ENCODE measurements around the gene OBSCN. TPM values are rescaled to one million over a fixed set of nuclear protein-coding genes. Genes with fewer than 3 reads are reported as not detected.
"Not testable (repeated sequence)": the region's sequence is repeated elsewhere in the genome, so short reads cannot be mapped to it uniquely, and the experiment has no call there.

OBSCN gene
- total RNA-seq, 2 experiments from 2014 or later: 80.8 to 82.2 TPM

DNA sequence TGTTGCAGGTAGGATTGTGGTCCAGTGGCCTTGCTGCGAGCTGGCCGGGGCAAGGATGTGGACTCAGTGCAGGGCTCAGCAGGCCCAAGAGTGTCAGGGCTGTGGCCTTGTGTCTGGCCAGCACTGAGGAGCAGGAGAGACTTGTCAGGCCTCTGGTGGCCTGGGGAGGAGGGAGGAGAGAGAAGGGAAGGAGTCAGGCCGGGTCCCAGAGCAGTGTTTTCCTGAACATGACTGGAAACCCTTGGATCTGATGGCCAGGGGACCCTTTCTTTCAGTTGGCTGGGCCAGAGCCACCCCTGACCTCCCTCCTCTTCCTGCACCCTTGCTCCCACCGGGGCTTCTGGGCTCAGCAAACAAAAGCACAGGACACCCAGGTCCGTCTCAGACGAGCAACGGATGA lies 37.2 kb upstream of the OBSCN start:
- CTCF ChIA-PET: no interaction called here
- H3K4me3 ChIP-seq (ENCODE audit: low read length): no peak overlapping the region
- Mint-ChIP-seq H3K9me3 (no peaks in the 10 kb centered on the region), H3K27ac (peak overlapping the region; percentile 98), H3K36me3 (ENCODE audit: low read depth) (peaks cover 22% of the 10 kb centered on the region), H3K4me1 (ENCODE audit: low read depth) (peaks cover 25% of the 10 kb centered on the region), H3K4me3 (no peak overlapping the region), H3K27me3 (no peaks in the 10 kb centered on the region)
- DNase-seq (no peak), ATAC-seq (ENCODE audit: poor library complexity) (no peak)
- TF ChIP-seq, protein P1, sequence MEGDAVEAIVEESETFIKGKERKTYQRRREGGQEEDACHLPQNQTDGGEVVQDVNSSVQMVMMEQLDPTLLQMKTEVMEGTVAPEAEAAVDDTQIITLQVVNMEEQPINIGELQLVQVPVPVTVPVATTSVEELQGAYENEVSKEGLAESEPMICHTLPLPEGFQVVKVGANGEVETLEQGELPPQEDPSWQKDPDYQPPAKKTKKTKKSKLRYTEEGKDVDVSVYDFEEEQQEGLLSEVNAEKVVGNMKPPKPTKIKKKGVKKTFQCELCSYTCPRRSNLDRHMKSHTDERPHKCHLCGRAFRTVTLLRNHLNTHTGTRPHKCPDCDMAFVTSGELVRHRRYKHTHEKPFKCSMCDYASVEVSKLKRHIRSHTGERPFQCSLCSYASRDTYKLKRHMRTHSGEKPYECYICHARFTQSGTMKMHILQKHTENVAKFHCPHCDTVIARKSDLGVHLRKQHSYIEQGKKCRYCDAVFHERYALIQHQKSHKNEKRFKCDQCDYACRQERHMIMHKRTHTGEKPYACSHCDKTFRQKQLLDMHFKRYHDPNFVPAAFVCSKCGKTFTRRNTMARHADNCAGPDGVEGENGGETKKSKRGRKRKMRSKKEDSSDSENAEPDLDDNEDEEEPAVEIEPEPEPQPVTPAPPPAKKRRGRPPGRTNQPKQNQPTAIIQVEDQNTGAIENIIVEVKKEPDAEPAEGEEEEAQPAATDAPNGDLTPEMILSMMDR (IDR thresholded peaks at IDR 0.05): no peak
- POLR2A ChIA-PET: no interaction called here
- H3K4me1 ChIP-seq (ENCODE audit: insufficient read depth, low read length): peaks cover 18% of the 10 kb centered on the region
- intact Hi-C loops (cut with DNase I, micrococcal nuclease): no loop called here
- H3K9me3 ChIP-seq (ENCODE audit: control insufficient read depth in 1 of 2, insufficient read depth in 1 of 2, low read length in 2 of 2): peaks cover 0 to 10% of the 10 kb centered on the region in 2 experiments
- H3K27me3 ChIP-seq (ENCODE audit: control insufficient read depth in 1 of 2, insufficient read depth in 2 of 2, low read length in 2 of 2): no peaks in the 10 kb centered on the region
- no peak overlapping the region for H3K27ac ChIP-seq (ENCODE audit: low read depth in 1 of 2, low read length in 2 of 2)
- H3K36me3 ChIP-seq (ENCODE audit: insufficient read depth, low read length): peaks cover 18% of the 10 kb centered on the region

GRCh38 chr1:228171221-228171891 lies 36.5 kb upstream of the OBSCN start:
- H3K4me1 Mint-ChIP-seq (ENCODE audit: low read depth): peaks cover 25% of the 10 kb centered on the region
- H3K36me3 Mint-ChIP-seq (ENCODE audit: low read depth): peaks cover 17% of the 10 kb centered on the region
- H3K4me3 ChIP-seq (ENCODE audit: low read length): no peak overlapping the region
- H3K4me3 Mint-ChIP-seq: peak overlapping the region; percentile 20
- H3K4me1 ChIP-seq (ENCODE audit: insufficient read depth, low read length): peaks cover 15% of the 10 kb centered on the region
- peak overlapping the region; percentile 74 for H3K27ac Mint-ChIP-seq
- no peak overlapping the region for H3K27ac ChIP-seq (ENCODE audit: low read depth in 1 of 2, low read length in 2 of 2)
- intact Hi-C loops (cut with DNase I, micrococcal nuclease): no loop called here
- peaks cover 22% of the 10 kb centered on the region for H3K36me3 ChIP-seq (ENCODE audit: insufficient read depth, low read length)
- DNase-seq (no peak), ATAC-seq (ENCODE audit: poor library complexity) (no peak)
- POLR2A ChIA-PET: interaction anchor here (0.9 kb wide), 1 partner anchor 14 kb away, joined by 3 read pairs; no protein-coding TSS in a partner anchor
- CTCF ChIA-PET: interaction anchor here (1.0 kb wide), 1 partner anchor 9 kb away, joined by 3 read pairs; no protein-coding TSS in a partner anchor
- no peaks in the 10 kb centered on the region for H3K9me3 Mint-ChIP-seq
- H3K27me3 ChIP-seq (ENCODE audit: control insufficient read depth in 1 of 2, insufficient read depth in 2 of 2, low read length in 2 of 2): no peaks in the 10 kb centered on the region
- TF ChIP-seq, protein P1 (IDR thresholded peaks at IDR 0.05): no peak
- H3K27me3 Mint-ChIP-seq: no peaks in the 10 kb centered on the region
- peaks cover 0 to 10% of the 10 kb centered on the region in 2 experiments for H3K9me3 ChIP-seq (ENCODE audit: control insufficient read depth in 1 of 2, insufficient read depth in 1 of 2, low read length in 2 of 2)

- TF ChIP-seq, protein P1 (IDR thresholded peaks at IDR 0.05): no peak
- Mint-ChIP-seq H3K9me3 (no peaks in the 10 kb centered on the region), H3K27ac (peak overlapping the region; percentile 74), H3K4me3 (no peak overlapping the region), H3K27me3 (no peaks in the 10 kb centered on the region), H3K4me1 (ENCODE audit: low read depth) (peaks cover 14% of the 10 kb centered on the region), H3K36me3 (ENCODE audit: low read depth) (peaks cover 12% of the 10 kb centered on the region)
- no peak overlapping the region for H3K4me3 ChIP-seq (ENCODE audit: low read length)
- H3K36me3 ChIP-seq (ENCODE audit: insufficient read depth, low read length): peaks cover 24% of the 10 kb centered on the region
- peaks cover 0 to 10% of the 10 kb centered on the region in 2 experiments for H3K9me3 ChIP-seq (ENCODE audit: control insufficient read depth in 1 of 2, insufficient read depth in 1 of 2, low read length in 2 of 2)
- no peak overlapping the region for H3K27ac ChIP-seq (ENCODE audit: low read depth in 1 of 2, low read length in 2 of 2)
- no peak for ATAC-seq (ENCODE audit: poor library complexity)
- DNase-seq: no peak
- intact Hi-C loops (cut with DNase I, micrococcal nuclease): no loop called here
- peaks cover 6% of the 10 kb centered on the region for H3K4me1 ChIP-seq (ENCODE audit: insufficient read depth, low read length)
- CTCF ChIA-PET: interaction anchor here (0.6 kb wide), 1 partner anchor 42 kb away, joined by 3 read pairs; no protein-coding TSS in a partner anchor
- no peaks in the 10 kb centered on the region for H3K27me3 ChIP-seq (ENCODE audit: control insufficient read depth in 1 of 2, insufficient read depth in 2 of 2, low read length in 2 of 2)
- POLR2A ChIA-PET: interaction anchor here (0.9 kb wide), 1 partner anchor 15 kb away, joined by 3 read pairs; no protein-coding TSS in a partner anchor
Measured at GRCh38 chr1:228172591-228173527, 35.0 kb upstream of the OBSCN start.

GRCh38 chr1:228173528-228174481 lies 34.0 kb upstream of the OBSCN start:
- H3K27ac ChIP-seq (ENCODE audit: low read depth in 1 of 2, low read length in 2 of 2); H3K9me3 Mint-ChIP-seq; H3K4me3 Mint-ChIP-seq; H3K27me3 Mint-ChIP-seq; H3K4me3 ChIP-seq (ENCODE audit: low read length); H3K9me3 ChIP-seq (ENCODE audit: control insufficient read depth in 1 of 2, insufficient read depth in 1 of 2, low read length in 2 of 2); H3K4me1 ChIP-seq (ENCODE audit: insufficient read depth, low read length); H3K27me3 ChIP-seq (ENCODE audit: control insufficient read depth in 1 of 2, insufficient read depth in 2 of 2, low read length in 2 of 2); H3K36me3 Mint-ChIP-seq (ENCODE audit: low read depth): not testable (repeated sequence)
- peaks cover 16% of the 10 kb centered on the region for H3K36me3 ChIP-seq (ENCODE audit: insufficient read depth, low read length)
- intact Hi-C loops (cut with DNase I, micrococcal nuclease): loop anchor here in 1 of 2 experiments (2.0 kb wide), 2 partner anchors 39 to 103 kb away; no protein-coding TSS in a partner anchor
- CTCF ChIA-PET: interaction anchor here (0.6 to 2.1 kb wide), 2 partner anchors 9 to 43 kb away, joined by 3 to 7 read pairs; no protein-coding TSS in a partner anchor
- POLR2A ChIA-PET: interaction anchor here (3.0 kb wide), 1 partner anchor 8 kb away, joined by 19 read pairs; the partner anchor contains the start of gene IBA57
- Mint-ChIP-seq H3K4me1 (ENCODE audit: low read depth) (peaks cover 12% of the 10 kb centered on the region), H3K27ac (peak overlapping the region; percentile 58)
- DNase-seq (peak in 6 of 14 experiments; percentile 22 to 75 (median 57)), ATAC-seq (ENCODE audit: poor library complexity) (peak; percentile 71)
